ENCODE results near the gene CDR2. TPM values are rescaled to one million over a fixed set of nuclear protein-coding genes. Genes with fewer than 3 reads are reported as not detected.
"Not testable (repeated sequence)": the region's sequence is repeated elsewhere in the genome, so short reads cannot be mapped to it uniquely, and the experiment has no call there.

The CDR2 gene
- total RNA-seq, 1 donor from 2014 or later: 32.7 TPM

DNA sequence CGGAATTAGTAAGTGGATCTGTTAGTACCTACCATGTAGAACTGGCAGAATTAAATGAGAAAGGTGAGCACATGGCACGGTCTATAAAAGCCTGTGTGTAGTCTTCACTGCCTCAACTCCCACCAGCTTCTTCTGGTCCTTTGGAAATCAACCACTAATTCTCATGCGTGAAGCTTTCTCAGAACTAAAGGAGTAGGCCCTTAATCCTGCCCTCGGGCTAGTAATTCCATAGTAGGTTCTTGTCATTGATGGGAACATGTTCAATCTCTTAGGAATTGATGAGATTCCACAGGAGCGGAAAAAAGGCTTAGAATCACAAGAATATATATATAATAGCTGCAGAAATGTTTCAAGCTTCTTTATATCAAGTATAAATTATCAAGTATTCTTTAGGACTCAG is 21.7 kb downstream of the CDR2 start:
- no peak for DNase-seq (ENCODE audit: low spot score)

DNA sequence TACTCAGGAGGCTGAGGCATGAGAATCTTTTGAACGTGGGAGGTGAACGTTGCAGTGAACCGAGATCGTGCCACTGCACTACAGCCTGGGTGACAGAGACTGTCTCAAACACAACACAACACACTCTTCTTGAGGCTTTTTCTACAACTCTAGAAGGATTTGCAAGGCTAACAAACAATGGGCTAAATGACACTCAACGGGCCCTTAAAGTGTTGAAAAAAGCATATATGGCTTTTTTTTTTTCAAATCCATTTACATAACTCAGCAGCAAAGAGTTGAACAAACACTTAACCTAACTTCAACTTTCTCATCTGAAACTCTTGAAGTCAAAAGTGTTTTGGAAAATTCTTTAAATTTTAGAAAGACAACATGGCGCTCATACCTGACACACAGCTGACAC is 22.3 kb downstream of the CDR2 start:
- DNase-seq (ENCODE audit: low spot score): no peak

GRCh38 chr16:22351017-22351416 is 23.4 kb downstream of the CDR2 start:
- not testable (repeated sequence) for DNase-seq (ENCODE audit: low spot score)

DNA sequence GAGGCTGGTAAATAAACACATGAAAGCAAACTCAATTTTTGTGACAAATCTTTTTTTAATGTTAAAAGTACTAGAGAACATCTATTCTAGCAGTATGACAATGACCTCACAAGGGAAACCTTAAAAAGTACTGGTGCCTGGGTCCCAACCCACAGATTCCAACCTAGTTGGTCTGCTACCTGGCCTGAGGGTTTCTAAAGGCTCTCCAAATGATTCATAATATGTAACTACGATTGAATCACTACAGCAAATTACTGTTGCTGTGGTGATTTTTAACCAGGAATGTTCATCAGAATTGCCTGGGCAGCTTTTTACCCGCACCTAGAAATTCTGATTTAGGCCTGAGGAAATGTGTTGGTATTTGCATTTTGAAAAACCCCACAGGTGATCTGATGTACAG is 26.1 kb downstream of the CDR2 start:
- no peak for DNase-seq (ENCODE audit: low spot score)

GRCh38 chr16:22347100-22347820 is 27.2 kb downstream of the CDR2 start:
- no peak for DNase-seq (ENCODE audit: low spot score)

DNA sequence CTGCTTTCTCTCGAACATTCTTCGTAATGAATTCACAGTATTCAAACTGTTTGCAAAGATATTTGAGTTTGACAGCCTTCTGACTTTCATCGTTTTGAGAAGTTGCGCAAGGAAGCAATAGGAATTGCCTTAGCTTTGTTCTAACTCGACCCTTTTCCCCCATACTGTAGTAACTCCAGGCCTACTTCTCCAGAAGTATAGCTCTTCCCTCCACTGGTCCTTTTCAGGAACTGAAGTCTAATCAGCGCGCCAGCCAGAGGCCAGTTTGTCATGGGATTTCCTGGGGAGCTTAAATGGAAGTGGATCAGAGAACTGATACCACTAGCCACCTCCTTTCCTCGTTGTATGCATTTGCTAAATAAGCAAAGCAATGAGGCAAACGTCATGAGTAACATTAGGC is 27.9 kb downstream of the CDR2 start:
- DNase-seq (ENCODE audit: low spot score): peak; percentile 20

DNA sequence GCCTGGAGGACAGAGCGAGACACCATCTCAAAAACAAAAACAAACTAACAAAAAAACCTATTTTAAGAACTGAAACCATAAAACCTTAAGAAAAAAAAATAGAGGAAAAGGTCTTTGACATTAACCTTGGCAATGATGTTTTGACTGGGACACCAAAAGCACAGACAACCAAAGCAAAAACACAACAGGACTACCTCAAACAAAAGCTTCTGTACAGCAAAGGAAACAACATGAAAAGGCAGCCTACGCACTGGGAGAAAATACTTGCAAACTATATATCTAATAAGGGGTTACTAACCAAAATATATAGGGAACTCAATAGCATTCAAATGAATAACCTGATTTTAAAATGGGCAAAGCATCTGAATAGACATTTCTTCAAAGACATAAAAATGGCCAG is 32.3 kb downstream of the CDR2 start:
- DNase-seq (ENCODE audit: low spot score): no peak

GRCh38 chr16:22340945-22341344 is 33.5 kb downstream of the CDR2 start:
- DNase-seq (ENCODE audit: low spot score): no peak

DNA sequence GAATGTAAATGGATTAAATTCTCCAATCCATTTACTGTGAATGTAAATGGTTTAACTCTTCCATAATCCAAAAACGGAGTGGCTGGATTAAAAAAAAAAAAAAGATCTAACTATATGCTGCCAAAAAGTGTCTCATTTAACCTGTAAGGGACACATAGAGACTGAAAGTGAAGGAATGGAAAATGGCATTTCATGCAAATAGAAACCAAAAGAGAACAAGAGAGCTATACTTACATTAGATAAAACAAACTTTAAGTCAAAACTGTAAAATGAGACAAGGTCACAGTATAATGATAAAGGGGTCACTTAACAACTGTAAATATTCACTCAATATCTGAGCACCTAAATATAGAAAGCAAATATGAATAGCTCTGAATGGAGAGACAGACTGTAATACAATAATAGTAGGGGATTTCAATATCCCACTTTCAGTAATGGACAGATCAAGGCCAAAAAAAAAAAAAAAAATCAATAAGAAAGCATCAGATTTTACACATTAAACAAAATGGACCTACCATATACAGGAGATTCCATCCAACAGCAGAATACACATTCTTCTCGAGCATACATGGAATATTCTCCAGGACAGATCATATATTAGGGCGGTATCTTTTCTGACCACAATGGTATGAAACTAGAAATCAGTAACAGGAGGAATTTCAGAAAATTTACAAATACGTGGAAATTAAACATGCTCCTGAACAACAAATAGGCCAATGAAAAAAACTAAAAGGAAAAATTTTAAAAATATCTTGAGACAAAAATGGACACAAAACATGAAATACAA is 36.4 kb downstream of the CDR2 start:
- no peak for DNase-seq (ENCODE audit: low spot score)

DNA sequence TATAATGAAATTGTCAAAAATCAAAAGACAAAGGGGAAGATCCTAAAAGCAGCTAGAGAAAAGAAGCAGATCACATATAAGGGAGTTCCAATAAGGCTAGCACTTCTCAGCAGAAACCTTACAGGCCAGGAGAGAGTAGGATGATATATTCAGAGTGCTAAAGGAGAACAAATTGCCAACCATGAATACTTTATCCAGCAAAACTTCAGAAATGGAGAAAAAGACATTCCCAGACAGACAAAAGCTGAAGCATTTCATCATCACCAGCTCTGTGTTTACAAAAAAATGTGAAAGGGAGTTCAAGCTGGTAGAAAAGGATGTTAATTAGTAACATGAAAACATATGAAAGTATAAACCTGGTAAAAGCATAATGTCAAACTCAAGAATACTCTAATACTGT is 37.4 kb downstream of the CDR2 start:
- DNase-seq (ENCODE audit: low spot score): no peak

GRCh38 chr16:22336581-22336980 is 37.8 kb downstream of the CDR2 start:
- no peak for DNase-seq (ENCODE audit: low spot score)

DNA sequence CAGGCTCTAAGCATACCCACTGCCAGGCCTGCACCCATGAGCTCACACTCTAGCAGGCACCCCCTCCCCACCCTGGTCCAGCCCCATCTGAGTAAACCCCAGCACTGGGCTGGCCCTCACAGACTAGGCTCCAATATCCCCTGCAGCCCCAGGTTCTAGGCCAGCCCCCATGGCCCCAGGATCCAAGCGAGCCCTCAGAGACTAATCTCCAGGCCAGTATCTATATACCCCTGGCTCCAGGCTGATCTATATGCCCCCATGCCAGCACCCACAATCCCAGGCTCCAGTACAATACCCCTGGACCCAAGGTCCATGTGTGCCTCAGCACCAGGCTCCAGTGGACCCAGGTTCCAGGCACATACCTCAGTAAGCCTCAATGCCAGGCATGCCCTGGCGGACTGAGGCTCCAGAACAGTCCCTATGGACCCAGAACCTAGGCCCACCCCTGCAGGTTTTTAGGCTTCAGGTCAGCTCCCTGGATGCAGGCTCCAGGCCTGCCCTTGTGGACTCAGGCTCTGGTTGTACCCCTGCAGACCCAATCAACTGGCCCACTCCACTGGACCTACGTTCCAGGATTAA is 38.7 kb downstream of the CDR2 start:
- DNase-seq (ENCODE audit: low spot score): no peak

GRCh38 chr16:22333457-22333994 is 40.9 kb downstream of the CDR2 start:
- DNase-seq (ENCODE audit: low spot score): peak; percentile 25

DNA sequence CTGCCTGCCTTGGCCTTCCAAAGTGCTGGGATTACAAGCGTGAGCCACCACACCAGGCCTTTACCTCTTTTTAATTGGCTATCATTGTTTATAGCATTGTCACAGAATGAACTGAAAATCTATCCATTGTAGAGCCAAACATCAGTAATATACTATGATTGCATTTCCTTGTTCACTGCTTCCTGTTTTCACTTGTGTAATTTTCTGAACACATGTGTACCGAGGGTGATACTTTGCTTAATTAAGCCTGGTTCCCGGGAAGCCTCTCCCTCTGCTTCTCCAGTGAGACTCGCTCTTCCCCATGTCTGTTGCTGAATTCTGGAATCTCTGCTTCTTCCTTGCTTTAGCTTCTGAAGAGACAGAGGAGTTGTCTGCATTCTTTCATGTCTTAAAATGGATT is 44.1 kb downstream of the CDR2 start:
- DNase-seq (ENCODE audit: low spot score): peak; percentile 32

DNA sequence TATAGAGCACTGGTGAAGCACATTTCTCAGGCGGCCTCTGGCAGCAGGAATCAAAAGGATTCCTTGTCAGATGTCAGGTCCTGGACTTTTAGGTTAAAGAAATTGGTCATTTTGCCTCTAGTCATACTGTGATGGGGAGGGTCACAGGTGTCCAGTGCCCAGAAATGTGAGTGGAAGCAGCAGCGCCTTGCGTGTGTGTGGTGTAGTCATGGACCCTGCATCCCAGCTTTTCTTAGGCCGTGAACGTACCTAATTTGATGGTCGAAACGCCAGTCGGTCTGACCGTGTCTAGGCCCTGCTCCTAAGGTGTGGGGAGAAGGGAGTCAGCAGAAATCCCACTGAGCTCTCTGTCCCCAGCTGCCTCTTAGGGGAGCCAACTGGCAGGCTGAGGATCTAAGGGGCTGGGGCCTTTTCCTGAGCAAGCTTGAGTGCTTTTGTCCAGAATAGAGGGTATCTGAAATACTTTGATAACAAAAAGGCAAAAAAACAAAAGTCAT is 45.2 kb downstream of the CDR2 start:
- DNase-seq (ENCODE audit: low spot score): no peak

DNA sequence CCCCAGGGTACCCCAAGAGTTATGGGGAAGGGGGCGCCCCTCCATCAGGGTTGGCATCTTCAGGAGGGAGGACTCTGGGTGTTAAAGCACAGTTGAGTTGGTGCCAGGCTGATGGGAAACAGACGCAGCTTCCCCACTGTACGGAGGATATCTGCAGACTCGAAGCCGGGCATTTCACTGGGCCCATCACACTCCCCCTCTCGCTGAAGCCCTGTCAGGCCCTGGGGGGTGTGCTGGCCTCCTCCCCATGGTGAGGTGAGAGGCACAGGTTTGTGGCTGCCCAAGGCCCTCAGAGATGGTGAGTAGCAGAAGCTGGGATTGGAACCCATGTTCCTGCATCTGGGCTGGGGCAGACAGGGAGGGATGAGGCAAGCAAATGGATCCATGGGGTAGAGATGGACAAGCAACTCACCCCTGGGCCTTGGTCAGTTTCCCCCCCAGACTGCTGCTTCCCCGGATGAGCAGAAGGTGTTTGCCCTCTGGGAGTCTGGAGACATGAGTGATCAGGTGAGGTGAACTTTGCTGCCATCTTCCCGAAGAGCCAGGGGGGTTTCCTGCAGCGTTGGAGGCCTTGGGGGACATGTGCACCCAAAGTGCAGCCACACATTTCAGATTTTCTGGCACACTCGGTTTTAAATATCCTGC is 46.2 kb downstream of the CDR2 start:
- no peak for DNase-seq (ENCODE audit: low spot score)

GRCh38 chr16:22327446-22327775 is 47.0 kb downstream of the CDR2 start:
- no peak for DNase-seq (ENCODE audit: low spot score)

DNA sequence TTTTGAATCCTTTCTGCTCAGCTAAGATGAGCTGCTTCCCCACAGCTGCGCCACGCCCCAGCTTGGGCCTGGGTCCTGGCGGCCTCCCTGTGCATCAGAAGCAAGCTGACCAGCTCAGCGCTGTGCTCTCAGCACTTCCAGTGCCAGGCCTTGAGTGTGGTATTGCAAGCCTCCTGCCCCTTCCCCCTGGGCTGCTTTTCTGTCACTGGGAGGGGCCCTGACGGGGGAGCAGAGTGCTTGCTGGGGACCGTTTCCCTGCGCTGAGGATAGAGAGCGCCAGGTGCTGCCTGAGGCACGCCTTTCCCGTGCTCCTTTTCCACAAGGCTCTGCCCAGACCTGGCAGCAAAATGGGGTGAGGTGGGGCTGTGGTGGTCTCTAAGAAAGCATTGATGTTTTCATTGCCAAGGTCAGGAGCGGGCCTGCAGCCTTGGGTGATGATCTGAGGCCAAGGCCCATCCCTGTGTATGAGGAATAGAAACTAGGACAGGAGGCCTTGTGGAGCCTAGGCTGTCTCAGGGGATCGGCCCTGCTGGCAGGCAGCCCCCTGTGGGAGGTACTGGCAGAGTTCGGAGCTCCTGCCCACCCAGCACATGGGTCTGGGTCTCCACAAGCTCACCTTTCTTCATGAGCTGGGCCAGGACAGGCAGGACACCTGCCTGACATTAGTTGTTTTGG is 47.5 kb downstream of the CDR2 start:
- DNase-seq (ENCODE audit: low spot score): no peak

GRCh38 chr16:22326369-22326652 is 48.1 kb downstream of the CDR2 start:
- DNase-seq (ENCODE audit: low spot score): no peak

DNA sequence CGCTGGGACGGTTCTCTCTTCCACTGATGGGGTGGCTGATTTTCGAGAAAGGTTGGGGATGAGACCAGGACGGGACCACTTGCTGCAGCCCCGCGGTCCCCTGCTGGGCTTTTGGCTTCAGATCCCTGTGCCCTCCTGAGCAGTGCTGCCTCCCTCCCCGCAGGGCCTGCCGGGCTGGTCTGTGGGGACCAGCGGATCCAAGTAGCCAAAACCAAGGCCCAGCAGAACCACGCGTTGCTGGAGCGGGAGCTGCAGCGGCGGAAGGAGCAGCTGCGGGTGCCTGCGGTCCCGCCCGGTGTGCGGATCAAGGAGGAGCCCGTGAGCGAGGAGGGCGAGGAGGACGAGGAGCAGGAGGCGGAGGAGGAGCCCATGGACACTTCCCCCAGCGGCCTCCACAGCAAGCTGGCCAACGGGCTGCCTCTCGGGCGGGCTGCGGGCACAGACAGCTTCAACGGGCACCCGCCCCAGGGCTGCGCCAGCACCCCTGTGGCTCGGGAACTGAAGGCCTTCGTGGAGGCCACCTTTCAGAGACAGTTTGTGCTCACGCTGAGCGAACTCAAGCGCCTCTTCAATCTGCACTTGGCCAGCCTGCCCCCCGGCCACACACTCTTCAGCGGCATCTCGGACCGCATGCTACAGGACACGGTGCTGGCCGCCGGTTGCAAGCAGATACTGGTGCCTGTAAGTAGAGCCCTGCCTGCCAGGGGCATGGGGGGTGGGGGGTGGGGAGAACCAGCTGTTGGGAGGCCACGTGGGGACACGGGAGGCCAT is 48.6 kb downstream of the CDR2 start:
- DNase-seq (ENCODE audit: low spot score): no peak

Measured in umbilical cord (tissue), 2 donors.